Suppressor macrophage treated with lipopolysaccharide for 1 hour (primary cell): ENCODE measurements around the gene NYAP2.

ENCODE experiments used
- DNase-seq, 3 donors: peaks; one replicate each; pipeline ENCODE4 v3.0.0-alpha.2; 2020 to 2022

Gene NYAP2

GRCh38 chr2:225487878-225488416 lies 88.4 kb downstream of the NYAP2 start:
- DNase-seq, result no peak

DNA sequence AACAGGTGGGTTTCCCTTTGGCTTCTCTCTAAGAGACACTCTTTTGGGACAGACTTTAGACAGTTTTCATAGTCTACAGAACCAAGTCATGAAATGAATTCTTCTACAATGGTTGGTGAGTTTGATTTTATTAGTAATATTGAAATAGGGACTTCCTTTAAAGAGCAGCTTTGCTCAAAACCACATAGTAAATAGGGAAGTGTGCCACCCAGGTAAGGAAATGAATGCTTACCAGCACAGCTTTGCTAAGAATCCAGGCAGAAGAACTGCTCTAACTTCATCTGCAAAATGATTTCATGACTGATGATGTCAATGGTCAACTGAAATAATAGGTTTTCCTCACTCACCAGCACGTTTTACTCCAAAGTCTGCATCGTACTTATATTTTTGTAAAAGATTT lies 89.2 kb downstream of the NYAP2 start:
- no peak for DNase-seq

DNA sequence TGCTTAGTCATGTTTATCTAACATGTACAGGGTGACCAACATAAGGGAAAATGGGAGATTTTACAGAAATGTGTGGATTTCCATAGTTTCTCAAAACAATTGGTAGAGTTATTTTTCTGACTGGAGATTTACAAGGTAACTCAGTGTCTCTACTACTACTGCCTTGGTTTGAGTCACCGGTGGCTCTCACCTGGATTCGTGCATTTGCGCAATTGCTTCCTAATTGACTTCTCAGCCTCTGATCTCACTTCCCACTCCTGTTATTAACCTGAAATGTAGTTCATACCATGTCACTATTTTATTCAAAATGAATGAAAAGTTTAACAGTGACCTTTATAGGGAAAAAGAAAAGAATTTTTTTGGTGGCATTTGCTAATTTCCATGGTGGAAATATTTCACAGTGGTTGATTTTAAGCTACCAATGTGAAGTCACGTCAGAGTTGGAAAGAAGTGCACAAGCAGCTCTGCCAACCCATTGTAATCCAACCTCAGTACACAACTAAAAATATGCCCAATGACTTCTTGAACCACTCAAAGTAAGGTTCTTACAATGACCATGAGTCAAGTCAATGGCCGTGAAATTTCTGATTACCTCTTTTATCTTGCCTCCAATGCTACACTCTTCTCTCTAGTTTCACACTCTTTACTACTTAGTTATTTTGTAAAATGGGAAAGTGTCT lies 94.0 kb downstream of the NYAP2 start:
- DNase-seq, result no peak

GRCh38 chr2:225494100-225494459 lies 94.6 kb downstream of the NYAP2 start:
- no peak for DNase-seq

DNA sequence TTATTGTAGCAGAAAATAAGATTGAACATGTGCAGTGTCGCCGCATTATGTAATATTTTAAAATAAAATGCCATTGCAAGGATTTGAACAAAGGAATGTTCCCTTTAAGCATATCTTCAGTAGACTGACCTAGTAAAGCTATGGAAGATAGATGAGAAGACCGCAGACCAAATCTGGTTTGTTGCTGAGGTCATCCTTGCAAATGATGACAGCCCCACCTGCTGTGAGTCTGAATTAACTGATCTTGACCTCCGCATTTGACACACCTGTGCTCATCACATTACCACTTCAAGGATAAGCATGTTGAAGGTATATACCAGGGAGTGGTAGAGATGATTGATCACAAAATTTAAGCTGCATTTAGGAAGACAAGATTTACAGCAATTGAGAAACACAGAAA lies 96.2 kb downstream of the NYAP2 start:
- no peak for DNase-seq

- DNase-seq, result no peak
Observed at GRCh38 chr2:225496568-225496967, 97.1 kb downstream of the NYAP2 start.

- no peak for DNase-seq
Observed at GRCh38 chr2:225497166-225497565, 97.7 kb downstream of the NYAP2 start.

DNA sequence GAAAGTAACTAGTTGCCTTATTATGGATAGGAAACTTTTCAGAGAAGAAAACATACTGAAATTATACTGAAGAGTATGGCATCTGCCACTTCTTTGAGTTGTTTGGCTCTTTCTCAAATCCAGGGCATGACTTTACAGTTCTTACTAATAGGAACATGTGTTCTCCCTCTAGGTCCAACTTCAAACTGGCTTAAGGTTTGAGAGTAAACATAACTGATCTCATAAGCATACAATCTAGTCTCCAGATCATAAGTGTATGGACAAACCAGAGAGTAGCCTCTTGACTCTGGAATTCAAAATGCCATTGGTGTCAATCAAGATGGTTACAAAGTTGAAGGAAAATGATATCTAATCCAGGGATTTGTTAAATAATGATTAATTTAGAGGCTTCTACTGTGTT lies 101.5 kb downstream of the NYAP2 start:
- DNase-seq, result no peak

DNA sequence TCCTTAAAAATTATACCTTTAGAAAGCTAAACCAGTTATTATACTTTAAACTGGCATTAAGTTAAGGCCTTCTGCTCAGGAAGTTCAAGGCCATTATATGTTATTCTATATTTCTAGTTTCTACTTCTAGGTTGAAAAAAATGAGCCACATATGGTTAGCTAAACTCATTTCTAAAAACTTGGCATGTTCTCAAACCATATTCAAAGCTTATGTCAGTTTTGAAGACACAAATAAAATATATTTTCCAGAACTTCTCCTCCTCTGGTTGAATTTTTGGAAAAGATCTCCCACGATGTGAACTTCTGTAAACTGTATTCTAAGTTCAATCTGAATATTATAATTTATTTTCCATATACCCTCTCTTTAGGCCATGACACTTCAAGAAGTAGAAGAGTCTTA lies 103.5 kb downstream of the NYAP2 start:
- no peak for DNase-seq

GRCh38 chr2:225510796-225511195 lies 111.3 kb downstream of the NYAP2 start:
- no peak for DNase-seq

DNA sequence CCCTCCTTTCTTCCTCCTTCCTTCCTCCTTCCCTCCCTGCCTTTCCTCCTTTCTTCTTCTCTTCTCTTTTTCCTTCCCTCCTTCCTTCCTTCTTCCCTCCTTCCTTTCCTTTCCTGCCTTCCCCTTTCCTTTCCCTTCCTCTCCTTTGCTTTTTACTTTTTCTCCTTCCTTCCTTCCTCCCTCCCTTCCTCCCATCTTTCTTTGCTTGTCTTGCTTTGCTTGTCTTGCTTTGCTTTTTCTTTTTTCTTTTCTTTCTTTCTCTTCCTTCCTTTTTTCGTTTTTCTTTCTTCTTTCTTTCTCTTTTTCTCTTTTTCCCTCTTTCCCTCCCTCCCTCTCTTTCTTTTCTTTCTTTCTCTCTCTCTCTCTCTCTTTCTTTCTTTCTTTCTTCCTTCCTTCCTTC lies 113.0 kb downstream of the NYAP2 start:
- DNase-seq, result no peak

- DNase-seq, result no peak
Observed at GRCh38 chr2:225512876-225513540, 113.5 kb downstream of the NYAP2 start.

DNA sequence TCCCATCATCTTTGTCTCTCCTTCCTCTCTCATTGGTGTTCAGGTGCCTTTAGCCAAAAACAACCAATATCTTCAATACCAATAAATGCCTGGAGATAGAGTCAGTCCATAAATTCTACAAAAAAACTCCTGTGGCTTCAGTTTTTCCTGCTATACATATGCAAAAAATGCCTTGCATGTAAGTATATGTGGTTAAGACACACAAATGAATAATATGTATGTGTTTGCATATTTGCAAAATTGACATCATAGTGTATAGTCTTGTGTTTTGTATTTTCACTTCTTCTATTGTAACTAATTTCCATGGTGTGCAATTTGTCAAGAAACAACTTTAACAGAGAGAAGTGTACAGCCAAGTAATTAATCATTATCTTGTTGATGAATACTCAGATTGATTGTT lies 115.5 kb downstream of the NYAP2 start:
- no peak for DNase-seq

GRCh38 chr2:225526760-225527390 lies 127.4 kb downstream of the NYAP2 start:
- DNase-seq, result no peak

GRCh38 chr2:225531559-225531958 lies 132.0 kb downstream of the NYAP2 start:
- DNase-seq, result no peak

GRCh38 chr2:225532096-225532495 lies 132.6 kb downstream of the NYAP2 start:
- DNase-seq, result no peak

GRCh38 chr2:225534037-225534436 lies 134.5 kb downstream of the NYAP2 start:
- no peak for DNase-seq

GRCh38 chr2:225534697-225535096 lies 135.2 kb downstream of the NYAP2 start:
- DNase-seq, result no peak

GRCh38 chr2:225536036-225536435 lies 136.5 kb downstream of the NYAP2 start:
- no peak for DNase-seq

GRCh38 chr2:225543626-225544025 lies 144.1 kb downstream of the NYAP2 start:
- DNase-seq, result no peak

DNA sequence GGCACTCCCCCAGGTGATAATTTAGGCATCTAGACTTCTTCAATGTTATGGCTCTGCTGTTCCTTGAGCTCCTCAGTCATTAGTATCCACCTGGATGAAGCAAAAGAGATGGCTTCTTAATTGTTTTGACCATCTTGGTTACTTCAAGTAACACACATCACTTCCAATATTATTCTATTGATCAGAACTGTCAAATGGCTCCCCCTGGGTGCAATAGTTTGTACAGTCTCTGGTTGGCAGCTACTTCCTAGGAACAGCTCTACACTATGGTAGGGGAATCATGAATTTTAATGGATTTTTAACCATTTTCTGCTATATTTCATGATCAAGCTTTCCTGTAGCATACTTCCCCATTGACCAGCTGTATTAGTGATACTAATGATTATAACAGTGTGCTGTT lies 157.0 kb downstream of the NYAP2 start:
- DNase-seq, result no peak

DNA sequence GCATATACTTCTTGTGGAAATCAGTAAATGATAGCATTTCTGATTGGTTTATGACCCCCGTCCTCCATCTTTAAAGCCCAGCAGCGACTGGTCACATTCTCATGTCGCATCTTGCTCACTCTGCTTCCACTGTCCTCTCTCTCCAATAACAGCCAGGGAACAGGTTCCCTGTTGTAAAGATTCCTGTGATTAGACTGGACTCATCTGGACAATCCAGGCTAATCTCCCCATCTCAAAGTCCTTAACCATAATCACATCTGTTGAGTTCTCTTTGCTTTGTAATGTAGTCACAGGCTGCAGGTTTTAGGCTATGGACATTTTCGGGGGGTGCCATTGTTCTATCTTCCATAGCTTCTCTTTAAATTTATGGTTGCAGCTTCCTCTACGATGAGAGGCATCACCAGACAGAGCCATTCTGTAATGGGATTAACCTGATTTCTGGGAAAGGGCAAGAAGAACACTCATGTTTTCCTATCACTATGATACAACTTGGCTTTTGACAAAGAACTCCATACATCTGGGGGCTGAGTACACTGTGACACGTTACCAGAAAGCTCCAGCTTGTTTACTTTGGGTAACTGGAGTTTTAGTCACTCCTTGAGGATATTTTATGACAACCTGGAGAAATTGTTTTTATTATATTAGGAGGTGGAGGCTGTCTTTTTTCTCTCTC lies 159.0 kb downstream of the NYAP2 start:
- DNase-seq, result no peak

DNA sequence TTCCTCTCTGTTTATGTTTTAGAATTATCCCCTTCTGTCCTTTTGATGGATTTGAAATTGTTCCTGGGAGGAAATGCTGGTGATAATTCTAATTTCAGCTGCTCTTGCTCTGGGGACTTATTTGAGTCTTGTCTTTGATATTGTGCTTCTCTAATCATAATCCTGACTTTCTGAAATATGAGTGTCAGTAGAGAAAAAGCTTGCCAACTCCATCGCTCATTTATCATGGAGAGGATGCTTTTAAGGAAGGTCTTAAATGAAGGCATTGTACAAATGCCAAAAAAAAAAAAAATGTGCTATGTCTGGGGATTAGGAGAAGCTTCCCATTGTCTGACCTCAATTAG lies 159.5 kb downstream of the NYAP2 start:
- DNase-seq, result no peak

DNA sequence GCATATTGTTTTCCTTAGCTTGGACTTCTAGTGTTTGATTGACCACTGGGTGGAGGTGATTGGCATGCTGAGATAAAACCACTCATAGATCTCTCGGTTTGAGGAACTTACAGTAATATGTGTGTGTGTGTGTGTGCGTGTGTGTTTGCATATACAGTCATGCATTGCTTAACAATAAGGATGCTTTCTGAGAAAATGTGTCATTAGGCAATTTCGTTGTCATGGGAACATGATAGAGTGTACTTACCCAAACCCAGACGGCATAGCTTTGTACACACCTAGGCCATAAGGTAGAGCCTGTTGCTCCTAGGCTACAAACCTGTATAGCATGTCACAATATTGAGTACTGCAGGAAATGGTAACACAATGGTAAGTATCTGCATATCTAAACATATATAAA lies 167.3 kb downstream of the NYAP2 start:
- peak; percentile 5 to 37 (median 27) for DNase-seq
